Neuronal stem cell (in vitro differentiated cells): ENCODE data around the gene CROCC2.

Experiments
- DNase-seq: peaks from one replicate; pipeline ENCODE4 v3.0.0-alpha.2; 2013; ENCODE audit warnings: low spot score
- H2AFZ ChIP-seq: one replicate; pipeline ENCODE4 v1.6.1; 2013; ENCODE audit warnings: mild to moderate bottlenecking, low read length, inconsistent platforms
- H2AK5ac ChIP-seq: 2 replicates; pipeline ENCODE4 v1.6.1; 2013; ENCODE audit warnings: low read depth, mild to moderate bottlenecking, inconsistent platforms, low read length, moderate library complexity, mixed read lengths
- H2BK120ac ChIP-seq: 2 replicates; pipeline ENCODE4 v1.6.1; 2013; ENCODE audit warnings: low read depth, mild to moderate bottlenecking, inconsistent platforms, low read length, moderate library complexity, mixed read lengths
- H2BK12ac ChIP-seq: one replicate; pipeline ENCODE4 v1.6.1; 2013; ENCODE audit warnings: low read length, inconsistent platforms
- H2BK15ac ChIP-seq: 2 replicates; pipeline ENCODE4 v1.6.1; 2013; ENCODE audit warnings: mild to moderate bottlenecking, low read length, inconsistent platforms, mixed read lengths
- H2BK5ac ChIP-seq: one replicate; pipeline ENCODE4 v1.6.1; 2013; ENCODE audit warnings: inconsistent platforms, mild to moderate bottlenecking, low read length, moderate library complexity
- H3K14ac ChIP-seq: one replicate; pipeline ENCODE4 v1.6.1; 2013; ENCODE audit warnings: low read length, inconsistent platforms
- H3K18ac ChIP-seq: 2 replicates; pipeline ENCODE4 v1.6.1; 2013; ENCODE audit warnings: low read length, inconsistent platforms
- H3K23ac ChIP-seq: 2 replicates; pipeline ENCODE4 v1.6.1; 2013; ENCODE audit warnings: low read depth, mild to moderate bottlenecking, mixed read lengths, low read length, inconsistent platforms; ENCODE audit not compliant: poor library complexity
- H3K27ac ChIP-seq: replicated peaks from 3 replicates; pipeline ENCODE4 v1.5.1; 2013; ENCODE audit warnings: low read length, inconsistent platforms
- H3K27me3 ChIP-seq, 3 experiments: 2 replicates each; pipeline ENCODE4 v1.6.1; 2013; ENCODE audit warnings: low read length in 3 of 3, mild to moderate bottlenecking in 2 of 3, inconsistent platforms in 1 of 3, low read depth in 1 of 3, mixed read lengths in 1 of 3, moderate library complexity in 1 of 3; ENCODE audit not compliant: control insufficient read depth in 3 of 3, insufficient read depth in 3 of 3
- H3K36me3 ChIP-seq, 2 donors: replicated peaks in 1 of 2; 2 replicates each; pipeline ENCODE4 v1.6.1; 2013; ENCODE audit warnings: low read length in 2 of 2; ENCODE audit not compliant: control insufficient read depth in 2 of 2, insufficient read depth in 2 of 2
- H3K4ac ChIP-seq: 2 replicates; pipeline ENCODE4 v1.6.1; 2013; ENCODE audit warnings: inconsistent platforms, mild to moderate bottlenecking, low read length, moderate library complexity
- H3K4me1 ChIP-seq, 2 donors: 1 replicate in 1 of 2; 2 replicates in 1 of 2; pipeline ENCODE4 v1.6.1; 2013; ENCODE audit warnings: low read length in 2 of 2, low read depth in 1 of 2; ENCODE audit not compliant: control insufficient read depth in 2 of 2, insufficient read depth in 1 of 2
- H3K4me2 ChIP-seq: one replicate; pipeline ENCODE4 v1.6.1; 2013; ENCODE audit warnings: mild to moderate bottlenecking, low read length, inconsistent platforms; ENCODE audit not compliant: insufficient read depth, poor library complexity, severe bottlenecking
- H3K4me3 ChIP-seq, 2 donors: 2 replicates each; pipeline ENCODE4 v1.5.1; 2013; ENCODE audit warnings: low read length in 2 of 2, mild to moderate bottlenecking in 2 of 2, inconsistent platforms in 1 of 2, moderate library complexity in 1 of 2
- H3K79me1 ChIP-seq: one replicate; pipeline ENCODE4 v1.6.1; 2013; ENCODE audit warnings: low read depth, mild to moderate bottlenecking, inconsistent platforms, low read length, moderate library complexity
- H3K9ac ChIP-seq: one replicate; pipeline ENCODE4 v1.6.1; 2013; ENCODE audit warnings: mild to moderate bottlenecking, low read depth, low read length, inconsistent platforms; ENCODE audit not compliant: poor library complexity
- H3K9me3 ChIP-seq, 2 donors: replicated peaks in 1 of 2; 2 replicates each; pipeline versions ENCODE3 to v1.6.1; 2013; ENCODE audit warnings: low read length in 2 of 2, mild to moderate bottlenecking in 2 of 2, inconsistent platforms in 1 of 2, low read depth in 1 of 2, mixed read lengths in 1 of 2, moderate library complexity in 1 of 2; ENCODE audit not compliant: control insufficient read depth in 2 of 2, insufficient read depth in 1 of 2
- H4K8ac ChIP-seq: one replicate; pipeline ENCODE4 v1.6.1; 2013; ENCODE audit warnings: low read depth, mild to moderate bottlenecking, inconsistent platforms, low read length, moderate library complexity
- H4K91ac ChIP-seq: one replicate; pipeline ENCODE4 v1.6.1; 2013; ENCODE audit warnings: low read length, low read depth, mild to moderate bottlenecking, inconsistent platforms; ENCODE audit not compliant: poor library complexity
- WGBS, 2 donors: extraction: QIAGEN DNeasy Blood & Tissue Kit; methylation state at CpG; one replicate each; pipeline ENCODE4 v1.1.7; 2013; ENCODE audit warnings: missing lambda C conversion rate in 2 of 2, mixed read lengths in 1 of 2; ENCODE audit not compliant: insufficient read length in 2 of 2, insufficient replicate concordance in 1 of 2; ENCODE audit errors: extremely low coverage in 2 of 2; 5-methylcytosine and 5-hydroxymethylcytosine counted together

CROCC2 gene

GRCh38 chr2:240988146-240988545, 82.0 kb downstream of the CROCC2 start:
- Histone ChIP-seq H3K4me1 (peaks cover 0 to 2% of the 10 kb centered on the region in 2 donors), H3K9ac (no peak overlapping the region), H3K27ac (no peak overlapping the region), H2BK15ac (no peak overlapping the region), H3K79me1 (peaks cover 1% of the 10 kb centered on the region), H4K8ac (no peak overlapping the region), H2BK5ac (no peak overlapping the region), H3K4me3 (no peak overlapping the region), H3K4me2 (no peak overlapping the region), H3K14ac (no peak overlapping the region), H3K9me3 (peaks cover 0 to 10% of the 10 kb centered on the region in 2 donors), H4K91ac (no peak overlapping the region), H3K27me3 (peaks cover 0 to 72% (median 5%) of the 10 kb centered on the region in 3 experiments), H2BK12ac (no peak overlapping the region), H2AK5ac (no peak overlapping the region), H3K4ac (no peak overlapping the region), H3K18ac (peak overlapping the region; percentile 56), H3K36me3 (no peaks in the 10 kb centered on the region), H2BK120ac (no peak overlapping the region), H3K23ac (no peak overlapping the region), H2AFZ (no peak overlapping the region)
- no CpG with 5 or more reads among the region's 3 CpGs for WGBS, 2 donors
- no peak for DNase-seq

- Histone ChIP-seq H3K27me3 (peaks cover 0 to 72% (median 2%) of the 10 kb centered on the region in 3 experiments), H3K9ac (no peak overlapping the region), H2BK12ac (no peak overlapping the region), H2AK5ac (peak overlapping the region; percentile 81), H4K8ac (no peak overlapping the region), H3K23ac (no peak overlapping the region), H3K9me3 (peaks cover 0 to 10% of the 10 kb centered on the region in 2 donors), H2BK120ac (no peak overlapping the region), H2BK15ac (no peak overlapping the region), H2BK5ac (no peak overlapping the region), H3K18ac (no peak overlapping the region), H3K79me1 (peaks cover 1% of the 10 kb centered on the region), H2AFZ (no peak overlapping the region), H4K91ac (no peak overlapping the region), H3K4me1 (no peaks in the 10 kb centered on the region), H3K27ac (no peak overlapping the region), H3K4me3 (no peak overlapping the region), H3K4me2 (no peak overlapping the region), H3K36me3 (no peaks in the 10 kb centered on the region), H3K4ac (no peak overlapping the region), H3K14ac (no peak overlapping the region)
- no CpG with 5 or more reads among the region's 6 CpGs for WGBS, 2 donors
- DNase-seq = no peak
Measured at GRCh38 chr2:240988571-240989271, 82.6 kb downstream of the CROCC2 start.

- Histone ChIP-seq H3K23ac (no peak overlapping the region), H4K91ac (no peak overlapping the region), H4K8ac (no peak overlapping the region), H3K4me3 (no peak overlapping the region), H3K9me3 (peaks cover 0 to 10% of the 10 kb centered on the region in 2 donors), H3K4ac (peak overlapping the region; percentile 6), H2BK5ac (no peak overlapping the region), H2AFZ (no peak overlapping the region), H2BK12ac (no peak overlapping the region), H2BK15ac (no peak overlapping the region), H3K79me1 (peaks cover 1% of the 10 kb centered on the region), H3K4me2 (no peak overlapping the region), H3K27ac (no peak overlapping the region), H3K18ac (peak overlapping the region; percentile 48), H3K4me1 (no peaks in the 10 kb centered on the region), H3K14ac (peak overlapping the region; percentile 38), H2AK5ac (peak overlapping the region; percentile 81), H3K9ac (no peak overlapping the region), H2BK120ac (no peak overlapping the region), H3K36me3 (no peaks in the 10 kb centered on the region), H3K27me3 (peaks cover 0 to 75% (median 0%) of the 10 kb centered on the region in 3 experiments)
- no peak for DNase-seq
- WGBS, 2 donors = no CpG with 5 or more reads among the region's 17 CpGs
Measured at GRCh38 chr2:240989451-240990265, 83.5 kb downstream of the CROCC2 start.

- H2BK12ac ChIP-seq = no peak overlapping the region
- no peaks in the 10 kb centered on the region for H3K4me1 ChIP-seq
- no peak for DNase-seq
- H3K4me2 ChIP-seq = no peak overlapping the region
- no peak overlapping the region for H2BK15ac ChIP-seq
- H3K79me1 ChIP-seq = peaks cover 1% of the 10 kb centered on the region
- no peak overlapping the region for H3K4me3 ChIP-seq
- no CpG with 5 or more reads among the region's 2 CpGs for WGBS, 2 donors
- no peak overlapping the region for H3K27ac ChIP-seq
- H3K4ac ChIP-seq = no peak overlapping the region
- no peak overlapping the region for H2BK120ac ChIP-seq
- no peak overlapping the region for H2BK5ac ChIP-seq
- no peak overlapping the region for H4K8ac ChIP-seq
- no peak overlapping the region for H3K14ac ChIP-seq
- no peak overlapping the region for H4K91ac ChIP-seq
- no peak overlapping the region for H3K9ac ChIP-seq
- peaks cover 0 to 80% (median 0%) of the 10 kb centered on the region in 3 experiments for H3K27me3 ChIP-seq
- H2AFZ ChIP-seq = no peak overlapping the region
- H3K18ac ChIP-seq = no peak overlapping the region
- H3K36me3 ChIP-seq = no peaks in the 10 kb centered on the region
- H2AK5ac ChIP-seq = no peak overlapping the region
- H3K23ac ChIP-seq = no peak overlapping the region
- H3K9me3 ChIP-seq = peaks cover 0 to 10% of the 10 kb centered on the region in 2 donors
Measured at GRCh38 chr2:240990266-240990529, 84.1 kb downstream of the CROCC2 start.
